Measurements from ENCODE around the gene TMEM54.

DNA sequence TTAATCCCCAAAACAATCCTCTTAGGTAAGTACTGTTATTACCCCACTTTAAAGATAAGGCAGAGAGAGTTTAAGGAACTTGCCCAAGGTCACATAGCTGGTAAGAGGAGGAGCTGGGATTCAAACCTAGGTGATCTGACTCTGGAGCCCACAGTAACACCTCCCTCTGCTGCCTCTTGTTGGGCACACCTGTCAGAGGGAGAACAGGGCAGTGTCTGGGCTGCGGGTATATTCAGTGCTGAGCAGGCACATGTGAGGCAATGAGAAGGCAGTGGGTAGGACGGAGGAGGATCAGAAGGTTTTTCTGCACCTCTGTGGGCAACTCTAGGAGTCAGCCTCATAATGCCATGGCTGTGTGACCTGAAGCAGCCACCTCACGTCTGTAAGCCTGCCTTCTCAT lies 13.1 kb downstream of the TMEM54 start:
- TF ChIP-seq TCF7L2 (IDR thresholded peaks at IDR 0.05; ENCODE audit: low read depth, low read length) (no peak), POLR2AphosphoS5 (IDR thresholded peaks at IDR 0.05; ENCODE audit: low read depth, low read length) (no peak), SIN3A (IDR thresholded peaks at IDR 0.05; ENCODE audit: borderline replicate concordance, insufficient read depth, low read depth, low read length) (no peak)
- TF ChIP-seq, protein P1, sequence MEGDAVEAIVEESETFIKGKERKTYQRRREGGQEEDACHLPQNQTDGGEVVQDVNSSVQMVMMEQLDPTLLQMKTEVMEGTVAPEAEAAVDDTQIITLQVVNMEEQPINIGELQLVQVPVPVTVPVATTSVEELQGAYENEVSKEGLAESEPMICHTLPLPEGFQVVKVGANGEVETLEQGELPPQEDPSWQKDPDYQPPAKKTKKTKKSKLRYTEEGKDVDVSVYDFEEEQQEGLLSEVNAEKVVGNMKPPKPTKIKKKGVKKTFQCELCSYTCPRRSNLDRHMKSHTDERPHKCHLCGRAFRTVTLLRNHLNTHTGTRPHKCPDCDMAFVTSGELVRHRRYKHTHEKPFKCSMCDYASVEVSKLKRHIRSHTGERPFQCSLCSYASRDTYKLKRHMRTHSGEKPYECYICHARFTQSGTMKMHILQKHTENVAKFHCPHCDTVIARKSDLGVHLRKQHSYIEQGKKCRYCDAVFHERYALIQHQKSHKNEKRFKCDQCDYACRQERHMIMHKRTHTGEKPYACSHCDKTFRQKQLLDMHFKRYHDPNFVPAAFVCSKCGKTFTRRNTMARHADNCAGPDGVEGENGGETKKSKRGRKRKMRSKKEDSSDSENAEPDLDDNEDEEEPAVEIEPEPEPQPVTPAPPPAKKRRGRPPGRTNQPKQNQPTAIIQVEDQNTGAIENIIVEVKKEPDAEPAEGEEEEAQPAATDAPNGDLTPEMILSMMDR (IDR thresholded peaks at IDR 0.05) = no peak

Measured in Panc1 (cell line).